Stimulated activated CD8-positive, alpha-beta memory T cell treated with anti-CD3 and anti-CD28 coated beads, Interleukin-7, amount 100 ng/mL, for 48 hours (primary cell): ENCODE results near the gene POMC.
"Not testable (repeated sequence)": the region's sequence is repeated elsewhere in the genome, so short reads cannot be mapped to it uniquely, and the experiment has no call there.

Experiments
- DNase-seq, 2 donors: peaks; one replicate each; pipeline ENCODE4 v3.0.0-alpha.2; 2020; ENCODE audit warnings: low read depth in 1 of 2; ENCODE audit errors: extremely low read depth in 1 of 2

POMC gene

GRCh38 chr2:25177211-25177611 lies 8.8 kb upstream of the POMC start:
- no peak for DNase-seq

GRCh38 chr2:25176541-25177181 lies 8.3 kb upstream of the POMC start:
- DNase-seq = no peak

GRCh38 chr2:25176138-25176537 lies 7.8 kb upstream of the POMC start:
- DNase-seq = no peak

DNA sequence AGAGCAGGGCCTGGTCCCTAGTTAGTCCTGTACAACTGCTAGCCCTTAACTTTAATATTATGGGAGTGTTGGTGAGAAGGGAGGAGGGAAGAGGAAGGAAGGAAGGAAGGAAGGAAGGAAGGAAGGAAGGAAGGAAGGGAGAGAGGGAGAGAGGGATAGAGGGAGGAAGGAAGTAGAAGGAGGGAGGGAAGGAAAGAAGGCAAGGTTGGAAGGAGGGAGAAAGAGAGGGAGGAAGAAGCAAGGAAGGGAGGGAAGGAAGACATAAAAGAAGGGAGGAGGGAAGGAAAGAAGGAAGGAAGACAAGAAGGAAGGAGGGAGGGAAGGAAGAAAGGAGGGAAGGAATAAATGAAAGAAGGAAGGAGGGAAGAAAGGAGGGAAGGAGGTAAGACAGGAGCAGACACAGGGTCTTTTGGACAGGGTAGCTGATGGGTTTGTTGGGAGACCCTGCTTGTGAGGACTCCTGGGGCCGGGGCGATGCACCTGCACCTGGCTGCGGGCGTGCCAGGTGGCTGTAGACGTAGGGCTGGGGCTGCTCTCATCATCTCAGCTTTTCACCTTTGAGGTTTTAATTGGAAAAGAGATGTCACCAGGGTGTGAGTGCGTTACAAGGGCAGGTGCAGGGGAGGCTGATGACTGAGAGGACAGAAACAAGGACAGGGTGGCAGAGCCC lies 5.9 kb upstream of the POMC start:
- DNase-seq = no peak

GRCh38 chr2:25173719-25174118 lies 5.3 kb upstream of the POMC start:
- no peak for DNase-seq

GRCh38 chr2:25170888-25171287 lies 2.5 kb upstream of the POMC start:
- DNase-seq = no peak

- DNase-seq = no peak
Observed at GRCh38 chr2:25169073-25169470, 692 bp upstream of the POMC start.

GRCh38 chr2:25165992-25166875 lies 2.1 kb downstream of the POMC start:
- peak; percentile 17 to 29 for DNase-seq

DNA sequence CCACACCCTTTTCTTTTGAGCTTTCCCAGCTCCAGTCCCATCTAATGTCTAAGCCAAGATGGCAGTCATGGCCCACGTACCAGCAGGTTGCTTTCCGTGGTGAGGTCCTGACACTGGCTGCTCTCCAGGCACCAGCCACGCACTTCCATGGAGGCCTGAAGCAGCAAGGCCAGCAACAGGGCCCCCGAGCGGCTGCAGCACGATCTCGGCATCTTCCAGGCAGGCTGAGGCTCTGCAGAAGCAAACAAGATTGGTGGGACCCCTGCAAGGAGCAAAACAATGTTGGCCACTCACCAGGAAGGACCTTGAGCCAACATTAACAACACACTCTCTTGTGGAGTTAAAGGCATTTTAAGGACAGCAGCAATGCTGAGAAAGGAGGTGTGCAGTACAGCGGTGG lies 3.8 kb downstream of the POMC start:
- no peak for DNase-seq

GRCh38 chr2:25162061-25162460 lies 6.3 kb downstream of the POMC start:
- not testable (repeated sequence) for DNase-seq

GRCh38 chr2:25161055-25161781 lies 7.2 kb downstream of the POMC start:
- DNase-seq = peak; percentile 56 to 74

DNA sequence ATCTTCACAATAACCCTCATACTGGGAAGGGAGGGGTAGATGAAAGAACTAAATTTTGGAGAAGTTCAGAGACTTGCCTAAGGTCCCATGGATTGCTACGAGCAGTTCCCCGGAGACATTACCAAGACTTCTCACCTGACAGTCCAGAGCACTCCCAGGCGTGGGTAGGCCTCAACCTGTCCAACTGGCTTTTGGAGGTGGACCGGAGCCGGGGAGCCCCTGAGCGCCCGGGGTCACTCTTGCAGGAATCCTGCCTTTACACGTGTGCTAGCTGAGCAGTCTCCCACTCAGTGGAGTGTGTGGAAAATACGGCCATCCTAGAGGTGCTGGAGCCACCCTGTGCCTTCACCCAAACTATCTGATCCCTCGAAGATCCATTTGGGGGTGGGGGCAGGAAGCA lies 8.0 kb downstream of the POMC start:
- no peak for DNase-seq

DNA sequence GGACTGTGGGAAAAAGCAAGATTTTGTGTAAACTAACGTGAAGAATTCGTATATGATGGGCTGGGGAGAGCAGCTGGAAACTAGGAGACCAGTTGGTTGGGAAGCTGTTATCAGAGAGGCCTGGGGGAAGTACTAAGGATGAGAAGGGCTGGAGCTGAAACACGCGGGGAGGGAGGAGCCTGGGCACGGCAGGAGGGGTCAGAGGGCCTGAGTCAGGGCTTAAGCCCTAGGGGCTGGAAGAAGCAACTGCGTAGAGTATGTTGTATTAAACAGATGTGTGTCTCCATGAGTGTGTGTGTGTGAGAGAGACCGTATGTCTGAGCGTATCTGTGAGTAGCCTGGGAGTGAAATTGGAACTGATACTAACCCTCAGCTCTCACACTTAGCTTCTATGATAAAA lies 8.4 kb downstream of the POMC start:
- no peak for DNase-seq

DNA sequence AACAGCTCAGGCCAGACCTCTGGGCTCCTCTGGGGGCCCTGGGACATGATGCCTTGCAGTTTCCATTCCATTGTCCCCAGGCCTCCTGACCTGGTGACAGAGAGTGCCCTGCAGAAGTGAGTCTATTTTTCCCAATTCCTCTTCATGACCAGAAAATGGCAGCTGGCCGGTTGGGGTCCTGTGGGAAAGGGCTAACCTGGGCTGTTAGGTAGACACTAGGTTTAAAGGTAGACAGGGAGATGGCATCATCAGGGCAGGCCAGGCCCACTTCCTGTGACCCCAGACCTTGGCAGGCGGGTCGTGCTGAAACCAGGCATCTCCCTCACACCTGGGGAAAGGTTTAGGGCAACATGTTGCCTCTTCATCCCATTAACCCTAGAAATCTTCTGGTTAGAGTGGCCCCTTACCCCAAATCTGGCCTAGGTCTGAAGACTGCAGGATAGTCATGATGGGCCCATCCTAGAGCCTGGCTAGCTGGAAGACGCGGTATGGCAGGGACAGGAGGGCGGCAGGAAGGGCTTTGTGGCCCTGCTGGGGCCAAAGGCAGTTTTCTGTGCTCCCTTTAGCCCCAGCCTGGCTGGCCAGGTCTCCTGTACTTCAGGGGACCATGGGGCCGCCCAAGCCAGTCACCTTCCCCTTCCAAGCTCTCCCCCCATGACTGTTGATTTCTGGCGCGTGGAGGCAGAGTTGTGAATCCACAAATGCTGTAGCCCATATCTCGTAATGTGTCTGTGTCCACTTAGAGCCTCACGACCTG lies 10.1 kb downstream of the POMC start:
- no peak for DNase-seq

GRCh38 chr2:25155401-25155800 lies 13.0 kb downstream of the POMC start:
- no peak for DNase-seq

GRCh38 chr2:25151718-25152117 lies 16.7 kb downstream of the POMC start:
- DNase-seq = no peak

DNA sequence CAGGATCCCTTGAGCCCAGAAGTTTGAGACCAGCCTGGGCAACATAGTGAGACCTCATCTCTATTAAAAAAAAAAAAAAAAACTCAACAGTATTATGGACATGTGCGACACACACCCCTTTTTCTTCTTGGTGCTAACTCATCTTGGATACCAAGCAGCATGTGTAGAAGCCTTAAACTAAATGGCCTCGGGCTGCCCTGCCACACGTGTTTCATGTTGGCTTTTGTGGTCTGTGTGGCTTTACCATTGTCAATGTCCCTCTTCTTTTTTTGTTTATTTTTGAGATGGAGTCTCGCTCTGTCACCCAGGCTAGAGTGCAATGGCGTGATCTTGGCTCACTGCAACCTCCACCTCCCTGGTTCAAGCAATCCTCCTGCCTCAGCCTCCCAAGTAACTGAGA lies 17.4 kb downstream of the POMC start:
- not testable (repeated sequence) for DNase-seq

DNA sequence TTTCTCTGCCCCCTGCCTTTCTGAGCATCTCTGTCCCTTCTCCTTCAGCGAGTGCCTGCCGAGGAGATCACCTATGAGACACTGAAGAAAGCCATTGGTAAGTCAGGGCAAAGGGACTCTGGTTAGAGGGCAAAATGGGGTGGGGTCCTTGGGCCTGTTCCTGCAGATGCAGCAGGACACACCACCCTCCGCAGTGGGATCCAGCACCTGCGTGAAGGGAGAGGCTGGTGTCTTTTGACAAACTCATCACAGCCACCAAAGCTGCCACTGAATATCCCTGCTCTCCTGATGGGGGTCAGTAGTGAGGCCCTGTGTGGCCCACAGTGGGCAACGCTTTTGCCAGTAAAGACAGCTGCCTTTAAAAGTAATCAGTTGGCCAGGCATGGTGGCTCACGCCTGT lies 18.7 kb downstream of the POMC start:
- no peak for DNase-seq

- DNase-seq = no peak
Observed at GRCh38 chr2:25146896-25147295, 21.5 kb downstream of the POMC start.

GRCh38 chr2:25145803-25146202 lies 22.6 kb downstream of the POMC start:
- DNase-seq = no peak
